K562 (cell line): ENCODE results near the gene RCSD1. TPM values are rescaled to one million over a fixed set of nuclear protein-coding genes. Genes with fewer than 3 reads are reported as not detected.
A peak's percentile ranks its signal among the peaks of the same experiment; 100 is the strongest.

Source experiments
- ATAC-seq: fragments of 200-7000 bp; cut with Tn5 transposase; 3 replicates; pipeline ENCODE4 v1.9.1; 2020; ENCODE audit warnings: moderate library complexity
- BruUV-seq: library from RNA; stranded (reverse); fragments of 400-500 nt; replicated peaks from 2 replicates; lab custom pipeline; 2021; lab: Mats Ljungman, UMichigan
- CTCF ChIA-PET: fragments of 300-600 bp; formaldehyde crosslinking; extraction: SDS; loops from one replicate; lab custom pipeline; 2021; ENCODE audit warnings: low intra/inter-chr PET ratio; lab: Yijun Ruan, JAX
- POLR2A ChIA-PET: fragments of 300-600, 350-650 bp; sonication (Branson Sonifier 250); formaldehyde crosslinking; extraction: SDS; loops from one replicate; lab custom pipeline; 2021; ENCODE audit warnings: antibody characterized with exemption, inconsistent platforms; lab: Yijun Ruan, JAX
- DNase-seq, 4 experiments: peaks; one replicate each; pipeline versions ENCODE4 v3.0.0 to v3.0.0-alpha.2; 2011 to 2018; ENCODE audit warnings: low spot score in 3 of 4, mixed read lengths in 3 of 4; ENCODE audit errors: extremely low read depth in 1 of 4
- FAIRE-seq: peaks from 2 replicates; lab custom pipeline; 2011; peaks lifted over from hg19 to GRCh38; lab: Jason Lieb, UNC
- H2AFZ ChIP-seq: 2 replicates; pipeline ENCODE4 v1.6.0; 2011; ENCODE audit warnings: low read depth, low read length, control low read depth, inconsistent platforms
- H3K27ac ChIP-seq: fragments of 200-600 bp; 3 replicates; pipeline ENCODE4 v1.8.0; 2011; ENCODE audit warnings: low read depth, mild to moderate bottlenecking, control low read depth, inconsistent platforms, low read length, moderate library complexity, mixed read lengths; ENCODE audit errors: extremely low read depth
- H3K27me3 ChIP-seq, 2 experiments: fragments of 300-600 bp in 1 of 2; 2 replicates in 1 of 2; 3 replicates in 1 of 2; pipeline versions ENCODE4 v1.6.0 to v1.8.0; 2011; ENCODE audit warnings: inconsistent platforms in 2 of 2, low read length in 2 of 2, mild to moderate bottlenecking in 1 of 2, mixed read lengths in 1 of 2, moderate library complexity in 1 of 2; ENCODE audit not compliant: control insufficient read depth in 2 of 2, insufficient read depth in 2 of 2
- H3K36me3 ChIP-seq: fragments of 300-600 bp; 3 replicates; pipeline ENCODE4 v1.8.0; 2011; ENCODE audit warnings: mild to moderate bottlenecking, low read length, inconsistent platforms; ENCODE audit not compliant: control insufficient read depth, insufficient read depth
- H3K4me1 ChIP-seq, 2 experiments: fragments of 200-600 bp in 1 of 2; replicated peaks in 1 of 2; 2 replicates in 1 of 2; 3 replicates in 1 of 2; pipeline versions ENCODE4 v1.5.1 to v1.8.0; 2011; ENCODE audit warnings: inconsistent platforms in 2 of 2, low read length in 2 of 2, mild to moderate bottlenecking in 1 of 2, mixed read lengths in 1 of 2, moderate library complexity in 1 of 2; ENCODE audit not compliant: control insufficient read depth in 2 of 2, insufficient read depth in 2 of 2
- H3K4me2 ChIP-seq: 2 replicates; pipeline ENCODE4 v1.6.1; 2011; ENCODE audit warnings: low read length, control low read depth, inconsistent platforms, mixed read lengths; ENCODE audit not compliant: insufficient read depth
- H3K4me3 ChIP-seq: fragments of 200-600 bp; sonication (generic), shearing (Covaris generic); 2 replicates; pipeline ENCODE4 v1.5.1; 2016; ENCODE audit warnings: control low read depth, inconsistent platforms
- H3K79me2 ChIP-seq: fragments of 200-600 bp; 3 replicates; pipeline ENCODE4 v1.8.0; 2011; ENCODE audit warnings: low read length, inconsistent platforms; ENCODE audit not compliant: control insufficient read depth, insufficient read depth
- H3K9ac ChIP-seq, 2 experiments: 2 replicates each; pipeline versions ENCODE4 v1.6.0 to v1.6.1; 2011; ENCODE audit warnings: low read depth in 2 of 2, low read length in 2 of 2, control low read depth in 1 of 2, inconsistent platforms in 1 of 2, mild to moderate bottlenecking in 1 of 2, mixed read lengths in 1 of 2; ENCODE audit not compliant: insufficient read depth in 1 of 2
- H3K9me1 ChIP-seq: one replicate; pipeline ENCODE4 v1.6.0; 2011; ENCODE audit warnings: inconsistent platforms, mild to moderate bottlenecking, low read length, moderate library complexity; ENCODE audit not compliant: control insufficient read depth, insufficient read depth
- H3K9me3 ChIP-seq: replicated peaks from 2 replicates; pipeline ENCODE4 v1.5.1; 2011; ENCODE audit warnings: low read depth, low read length, inconsistent platforms; ENCODE audit not compliant: control insufficient read depth, insufficient read depth
- H4K20me1 ChIP-seq: replicated peaks from 2 replicates; pipeline ENCODE4 v1.6.1; 2011; ENCODE audit warnings: low read length, inconsistent platforms, mixed read lengths; ENCODE audit not compliant: control insufficient read depth, insufficient read depth
- BCOR ChIP-seq: fragments of 450-650 bp; IDR thresholded peaks from 2 replicates; pipeline ENCODE4 v1.6.1; 2016
- EP400 ChIP-seq: fragments of 450-650 bp; IDR thresholded peaks from 2 replicates; pipeline ENCODE4 v1.6.1; 2017; ENCODE audit warnings: antibody characterized with exemption, mild to moderate bottlenecking, moderate library complexity
- PHF8 ChIP-seq: fragments of 200-600 bp; sonication (generic); IDR thresholded peaks from 2 replicates; pipeline ENCODE4 v1.6.1; 2012; ENCODE audit warnings: mixed run types, mild to moderate bottlenecking, inconsistent platforms, low read length, moderate library complexity, borderline replicate concordance
- PTRF ChIP-seq: fragments of 450-650 bp; IDR thresholded peaks from 2 replicates; pipeline ENCODE4 v1.6.1; 2016; ENCODE audit warnings: mild to moderate bottlenecking, missing genetic modification characterization, missing compliant biosample characterization
- RBM25 ChIP-seq: fragments of 200-400 bp; formaldehyde crosslinking; IDR thresholded peaks from 2 replicates; pipeline ENCODE4 v1.6.1; 2018; ENCODE audit warnings: low read length, low read depth, moderate library complexity; ENCODE audit not compliant: severe bottlenecking
- WGBS: fragments of 100-300 bp; shearing (Covaris generic); methylation state at CpG from one replicate; pipeline ENCODE4 v1.1.6; 2016; ENCODE audit warnings: low coverage, mixed read lengths; ENCODE audit not compliant: insufficient coverage; ENCODE audit errors: missing lambda C conversion rate; 5-methylcytosine and 5-hydroxymethylcytosine counted together
- in situ Hi-C: fragments of 300-500 bp; cut with MboI; formaldehyde crosslinking; loops from 4 replicates; pipeline ENCODE4 v1.15.0; 2018; ENCODE audit warnings: inconsistent platforms, mixed read lengths
- intact Hi-C: fragments of 100-400 bp; cut with micrococcal nuclease; formaldehyde crosslinking; loops from 2 replicates; pipeline ENCODE4 v1.14.2; 2022
- polyA plus RNA-seq, 8 experiments: library from polyadenylated mRNA; depleted of rRNA in 4 of 8; stranded (reverse) in 5 of 8; unstranded in 3 of 8; fragments of >200 nt; fragmentation: Nextera tagmentation in 2 of 8; fragmentation: Illumina TruSeq in 1 of 8; extraction: Ambion mirVana in 2 of 8; extraction: Trizol in 1 of 8; gene quantifications; 2 replicates each; pipeline versions ENCODE4 v1.2.1 to v1.2.3, GENCODE V29; 2011 to 2014; ENCODE audit warnings: inconsistent platforms in 1 of 8, missing spikeins in 1 of 8
- total RNA-seq, 7 experiments: library from RNA; depleted of rRNA in 6 of 7; stranded (reverse); fragments of >200 nt in 6 of 7; fragmentation: Illumina TruSeq in 2 of 7; extraction: Trizol in 2 of 7; gene quantifications; 2 replicates each; pipeline versions ENCODE4 v1.2.1 to v1.2.3, GENCODE V29; 2011 to 2021; ENCODE audit warnings: low replicate concordance in 1 of 7

The RCSD1 gene
- total and polyA plus RNA-seq, 9 of the 15 experiments (the other 6 are each of a cell fraction or from before 2014, with no cell fraction given) = 7.8 to 69.8 (median 45.3) TPM

GRCh38 chr1:167672831-167673230 lies 42.8 kb downstream of the RCSD1 start:
- Histone ChIP-seq H2AFZ (no peak overlapping the region), H3K4me1 (peaks cover 14 to 28% of the 10 kb centered on the region in 2 experiments; a peak in 3 of 5 replicates), H3K79me2 (no peaks in the 10 kb centered on the region), H3K27ac (no peak overlapping the region), H3K4me3 (no peak overlapping the region), H3K4me2 (no peak overlapping the region), H3K36me3 (peaks cover 20% of the 10 kb centered on the region), H3K27me3 (no peaks in the 10 kb centered on the region), H3K9ac (no peak overlapping the region), H3K9me3 (no peaks in the 10 kb centered on the region), H4K20me1 (no peaks in the 10 kb centered on the region), H3K9me1 (no peaks in the 10 kb centered on the region)
- no TSS peak for BruUV-seq
- FAIRE-seq (no peak), DNase-seq (no peak), ATAC-seq (no peak)
- 77% methylated on average over 4 of the region's 4 CpGs for WGBS
- intact Hi-C loops (no loop called here), in situ Hi-C loops (no loop called here)
- CTCF ChIA-PET = no interaction called here
- TF ChIP-seq RBM25 (peak; percentile 72), BCOR (peak; percentile 53), PHF8 (no peak)
- POLR2A ChIA-PET = interaction anchor here (1.3 kb wide), 1 partner anchor 13 kb away, joined by 3 read pairs; no protein-coding TSS in a partner anchor

DNA sequence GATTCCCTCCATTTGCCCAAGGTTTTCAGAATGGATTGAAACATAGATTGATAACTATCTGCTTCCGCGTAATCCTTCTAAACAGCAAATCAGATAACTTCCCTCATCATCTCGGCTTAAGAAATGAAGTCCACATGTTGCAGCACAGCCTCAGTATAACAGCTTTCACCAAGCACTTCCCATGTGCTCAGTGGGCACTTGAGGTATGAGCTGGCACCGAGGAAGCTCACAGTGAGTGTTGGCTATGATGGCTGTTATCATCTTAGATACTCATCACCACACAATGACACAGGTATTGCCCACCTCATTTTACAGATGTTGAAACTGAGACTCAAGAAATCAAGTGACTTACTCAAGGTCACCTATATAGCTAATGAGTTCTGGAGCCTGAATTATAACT lies 43.2 kb downstream of the RCSD1 start:
- DNase-seq (no peak), ATAC-seq (no peak), FAIRE-seq (no peak)
- Histone ChIP-seq H3K9ac (no peak overlapping the region), H3K9me1 (peaks cover under 1% of the 10 kb centered on the region), H2AFZ (no peak overlapping the region), H3K27ac (no peak overlapping the region), H3K27me3 (no peaks in the 10 kb centered on the region), H3K9me3 (no peaks in the 10 kb centered on the region), H3K36me3 (peaks cover 20% of the 10 kb centered on the region), H3K4me1 (peaks cover 15 to 32% of the 10 kb centered on the region in 2 experiments; a peak in 4 of 5 replicates), H3K4me3 (no peak overlapping the region), H3K79me2 (no peaks in the 10 kb centered on the region), H3K4me2 (no peak overlapping the region), H4K20me1 (no peaks in the 10 kb centered on the region)
- CTCF ChIA-PET = no interaction called here
- 79% methylated on average over 4 of the region's 4 CpGs for WGBS
- POLR2A ChIA-PET = no interaction called here
- in situ Hi-C loops (no loop called here), intact Hi-C loops (no loop called here)
- BruUV-seq = no TSS peak
- TF ChIP-seq EP400 (no peak), PTRF (tag) (no peak)
